Natural killer cell treated with Interleukin-12 subunit alpha and Interleukin-12 subunit beta and Interleukin-15 and Interleukin-18, amount 100 ng/mL, for 72 hours (primary cell): ENCODE data around the gene GOLGA6C. TPM values are rescaled to one million over a fixed set of nuclear protein-coding genes. Genes with fewer than 3 reads are reported as not detected.
A peak's percentile ranks its signal among the peaks of the same experiment; 100 is the strongest.
"Not testable (repeated sequence)": the region's sequence is repeated elsewhere in the genome, so short reads cannot be mapped to it uniquely, and the experiment has no call there.

Source experiments
- ATAC-seq, 2 donors: fragments of 150-1000 bp; cut with Tn5 transposase in 1 of 2; sonication (Bioruptor Pico), chemical (Tn5 transposase) in 1 of 2; 2 replicates each; pipeline ENCODE4 v1.10.0; 2021
- DNase-seq: peaks from one replicate; pipeline ENCODE4 v3.0.0; 2022; ENCODE audit warnings: low spot score
- H3K27ac Mint-ChIP-seq, 2 donors: 1 replicate in 1 of 2; 2 replicates in 1 of 2; pipeline ENCODE4 v1.8.0; 2022; ENCODE audit warnings: mixed read lengths in 2 of 2, mild to moderate bottlenecking in 1 of 2, moderate library complexity in 1 of 2
- H3K27me3 Mint-ChIP-seq, 2 donors: 1 replicate in 1 of 2; 2 replicates in 1 of 2; pipeline ENCODE4 v1.8.0; 2022; ENCODE audit warnings: mixed read lengths in 2 of 2
- H3K36me3 Mint-ChIP-seq: one replicate; pipeline ENCODE4 v1.8.0; 2022; ENCODE audit warnings: mixed read lengths
- H3K4me1 Mint-ChIP-seq, 2 donors: 1 replicate in 1 of 2; 2 replicates in 1 of 2; pipeline ENCODE4 v1.8.0; 2022; ENCODE audit warnings: low read depth in 2 of 2, mixed read lengths in 2 of 2, mild to moderate bottlenecking in 1 of 2
- H3K4me3 Mint-ChIP-seq: one replicate; pipeline ENCODE4 v1.8.0; 2022; ENCODE audit warnings: mixed read lengths
- H3K9me3 Mint-ChIP-seq: 2 replicates; pipeline ENCODE4 v1.8.0; 2022; ENCODE audit warnings: mixed read lengths
- total RNA-seq, 2 donors: library from RNA; stranded (reverse); gene quantifications; one replicate each; pipeline ENCODE4 v1.2.3, GENCODE V29; 2022

GOLGA6C gene
- under 1 TPM in 1 of 2 donors, not detected in 1; 0.21 TPM for total RNA-seq

- not testable (repeated sequence) for ATAC-seq, DNase-seq, H3K4me3 Mint-ChIP-seq, H3K27me3 Mint-ChIP-seq, H3K27ac Mint-ChIP-seq, H3K36me3 Mint-ChIP-seq, H3K9me3 Mint-ChIP-seq, H3K4me1 Mint-ChIP-seq
These were observed at the start of gene GOLGA6C for GRCh38 chr15:75258034-75258433. GOLGA6C (plus strand) TSS chr15:75258334; CDS start chr15:75258599, 265 bp downstream.

GRCh38 chr15:75208501-75209288 lies 49.4 kb upstream of the GOLGA6C start:
- DNase-seq (no peak), ATAC-seq (no peak)
- Mint-ChIP-seq H3K27ac (peak overlapping the region; percentile 8 to 75), H3K4me1 (peaks cover 31 to 43% of the 10 kb centered on the region in 2 donors), H3K4me3 (no peak overlapping the region), H3K27me3 (no peaks in the 10 kb centered on the region), H3K9me3 (no peaks in the 10 kb centered on the region), H3K36me3 (peaks cover 6% of the 10 kb centered on the region)

- H3K4me1 Mint-ChIP-seq: peaks cover 28 to 37% of the 10 kb centered on the region in 2 donors
- DNase-seq: no peak
- no peaks in the 10 kb centered on the region for H3K27me3 Mint-ChIP-seq
- peaks cover 6% of the 10 kb centered on the region for H3K36me3 Mint-ChIP-seq
- no peak overlapping the region for H3K4me3 Mint-ChIP-seq
- H3K9me3 Mint-ChIP-seq: no peaks in the 10 kb centered on the region
- ATAC-seq: no peak
- peak overlapping the region; percentile 8 to 75 for H3K27ac Mint-ChIP-seq
These were observed 48.9 kb upstream of the GOLGA6C start for GRCh38 chr15:75209289-75209676.

GRCh38 chr15:75210811-75211230 lies 47.3 kb upstream of the GOLGA6C start:
- H3K4me3 Mint-ChIP-seq: no peak overlapping the region
- peaks cover 19 to 31% of the 10 kb centered on the region in 2 donors for H3K4me1 Mint-ChIP-seq
- no peaks in the 10 kb centered on the region for H3K9me3 Mint-ChIP-seq
- H3K36me3 Mint-ChIP-seq: peaks cover 6% of the 10 kb centered on the region
- DNase-seq (no peak), ATAC-seq (no peak)
- no peaks in the 10 kb centered on the region for H3K27me3 Mint-ChIP-seq
- peak overlapping the region; percentile 46 to 65 for H3K27ac Mint-ChIP-seq

- Mint-ChIP-seq H3K27me3 (no peaks in the 10 kb centered on the region), H3K9me3 (no peaks in the 10 kb centered on the region), H3K36me3 (peaks cover 6% of the 10 kb centered on the region), H3K4me1 (peaks cover 19 to 31% of the 10 kb centered on the region in 2 donors), H3K27ac (peak overlapping the region in 1 of 2 donors; percentile 65), H3K4me3 (no peak overlapping the region)
- ATAC-seq: no peak
- DNase-seq: no peak
These were observed 46.5 kb upstream of the GOLGA6C start for GRCh38 chr15:75211436-75212199.

GRCh38 chr15:75212200-75212858 lies 45.8 kb upstream of the GOLGA6C start:
- Mint-ChIP-seq H3K36me3 (peaks cover 6% of the 10 kb centered on the region), H3K27me3 (no peaks in the 10 kb centered on the region), H3K27ac (peak overlapping the region in 1 of 2 donors; percentile 68), H3K4me1 (peaks cover 19 to 30% of the 10 kb centered on the region in 2 donors), H3K4me3 (no peak overlapping the region), H3K9me3 (no peaks in the 10 kb centered on the region)
- ATAC-seq: no peak
- no peak for DNase-seq

- Mint-ChIP-seq H3K36me3 (peaks cover 6% of the 10 kb centered on the region), H3K9me3 (no peaks in the 10 kb centered on the region), H3K27ac (no peak overlapping the region), H3K4me1 (peaks cover 19 to 28% of the 10 kb centered on the region in 2 donors), H3K27me3 (no peaks in the 10 kb centered on the region), H3K4me3 (no peak overlapping the region)
- ATAC-seq (no peak), DNase-seq (no peak)
These were observed 44.8 kb upstream of the GOLGA6C start for GRCh38 chr15:75213212-75213767.

GRCh38 chr15:75213768-75214221 lies 44.3 kb upstream of the GOLGA6C start:
- H3K4me1 Mint-ChIP-seq: peaks cover 18 to 28% of the 10 kb centered on the region in 2 donors
- no peak overlapping the region for H3K27ac Mint-ChIP-seq
- ATAC-seq: peak in 1 of 2 donors; percentile 3
- DNase-seq: no peak
- no peaks in the 10 kb centered on the region for H3K9me3 Mint-ChIP-seq
- no peak overlapping the region for H3K4me3 Mint-ChIP-seq
- H3K27me3 Mint-ChIP-seq: no peaks in the 10 kb centered on the region
- H3K36me3 Mint-ChIP-seq: peaks cover 6% of the 10 kb centered on the region

- peaks cover 11 to 22% of the 10 kb centered on the region in 2 donors for H3K4me1 Mint-ChIP-seq
- DNase-seq (no peak), ATAC-seq (no peak)
- no peaks in the 10 kb centered on the region for H3K9me3 Mint-ChIP-seq
- no peak overlapping the region for H3K27ac Mint-ChIP-seq
- no peaks in the 10 kb centered on the region for H3K36me3 Mint-ChIP-seq
- H3K4me3 Mint-ChIP-seq: no peak overlapping the region
- no peaks in the 10 kb centered on the region for H3K27me3 Mint-ChIP-seq
These were observed 43.6 kb upstream of the GOLGA6C start for GRCh38 chr15:75214293-75215096.

GRCh38 chr15:75215107-75216004 lies 42.8 kb upstream of the GOLGA6C start:
- no peak for DNase-seq
- Mint-ChIP-seq H3K4me3 (no peak overlapping the region), H3K27me3 (no peaks in the 10 kb centered on the region), H3K36me3 (no peaks in the 10 kb centered on the region), H3K9me3 (no peaks in the 10 kb centered on the region), H3K4me1 (peaks cover 2 to 14% of the 10 kb centered on the region in 2 donors), H3K27ac (peak overlapping the region in 1 of 2 donors; percentile 65)
- ATAC-seq: peak in 1 of 2 donors; percentile 8

- no peak for DNase-seq
- Mint-ChIP-seq H3K9me3 (no peaks in the 10 kb centered on the region), H3K4me1 (peaks cover 0 to 7% of the 10 kb centered on the region in 2 donors), H3K27me3 (no peaks in the 10 kb centered on the region), H3K27ac (no peak overlapping the region), H3K4me3 (no peak overlapping the region), H3K36me3 (no peaks in the 10 kb centered on the region)
- ATAC-seq: no peak
These were observed 41.1 kb upstream of the GOLGA6C start for GRCh38 chr15:75217012-75217411.

- not testable (repeated sequence) for H3K27me3 Mint-ChIP-seq, H3K4me3 Mint-ChIP-seq, H3K4me1 Mint-ChIP-seq, H3K27ac Mint-ChIP-seq, DNase-seq, H3K36me3 Mint-ChIP-seq, H3K9me3 Mint-ChIP-seq, ATAC-seq
These were observed 40.6 kb upstream of the GOLGA6C start for GRCh38 chr15:75217574-75217973.
